Type B pancreatic cell (in vitro differentiated cells): ENCODE data around the gene GFER. TPM values are rescaled to one million over a fixed set of nuclear protein-coding genes. Genes with fewer than 3 reads are reported as not detected.
A peak's percentile ranks its signal among the peaks of the same experiment; 100 is the strongest.

Source experiments
- DNase-seq: peaks from one replicate; pipeline ENCODE4 v3.0.0; 2021; ENCODE audit warnings: mixed read lengths; ENCODE audit not compliant: unreplicated experiment; ENCODE audit errors: extremely low spot score
- H3K27ac Mint-ChIP-seq: 2 replicates; pipeline ENCODE4 v1.8.0; 2021; ENCODE audit warnings: mild to moderate bottlenecking, mixed read lengths
- H3K27me3 Mint-ChIP-seq: 2 replicates; pipeline ENCODE4 v1.8.0; 2021; ENCODE audit warnings: mixed read lengths
- H3K36me3 Mint-ChIP-seq: 2 replicates; pipeline ENCODE4 v1.8.0; 2021; ENCODE audit warnings: mixed read lengths
- H3K4me1 Mint-ChIP-seq: one replicate; pipeline ENCODE4 v1.8.0; 2021; ENCODE audit warnings: mixed read lengths; ENCODE audit not compliant: unreplicated experiment
- H3K4me3 Mint-ChIP-seq: 2 replicates; pipeline ENCODE4 v1.8.0; 2021; ENCODE audit warnings: mild to moderate bottlenecking, mixed read lengths
- H3K9me3 Mint-ChIP-seq: 2 replicates; pipeline ENCODE4 v1.8.0; 2021; ENCODE audit warnings: mixed read lengths
- total RNA-seq: library from RNA; stranded (reverse); gene quantifications from 2 replicates; pipeline ENCODE4 v1.2.1, GENCODE V29; 2021; ENCODE audit warnings: low replicate concordance
- TF ChIP-seq, protein P1 (sequence below): fragments of 200-600 bp; sonication (generic); conservative IDR thresholded peaks from 2 replicates; pipeline ENCODE4 v1.5.0; 2021; ENCODE audit warnings: antibody characterized with exemption, mild to moderate bottlenecking

The GFER gene
- total RNA-seq, 1 donor from 2014 or later: 31.6 TPM

- H3K36me3 Mint-ChIP-seq: no peaks in the 10 kb centered on the region
Measured at GRCh38 chr16:2034696-2035430, 50.9 kb downstream of the GFER start.

GRCh38 chr16:2035431-2036199 lies 51.6 kb downstream of the GFER start:
- no peak for DNase-seq
- TF ChIP-seq, protein P1, sequence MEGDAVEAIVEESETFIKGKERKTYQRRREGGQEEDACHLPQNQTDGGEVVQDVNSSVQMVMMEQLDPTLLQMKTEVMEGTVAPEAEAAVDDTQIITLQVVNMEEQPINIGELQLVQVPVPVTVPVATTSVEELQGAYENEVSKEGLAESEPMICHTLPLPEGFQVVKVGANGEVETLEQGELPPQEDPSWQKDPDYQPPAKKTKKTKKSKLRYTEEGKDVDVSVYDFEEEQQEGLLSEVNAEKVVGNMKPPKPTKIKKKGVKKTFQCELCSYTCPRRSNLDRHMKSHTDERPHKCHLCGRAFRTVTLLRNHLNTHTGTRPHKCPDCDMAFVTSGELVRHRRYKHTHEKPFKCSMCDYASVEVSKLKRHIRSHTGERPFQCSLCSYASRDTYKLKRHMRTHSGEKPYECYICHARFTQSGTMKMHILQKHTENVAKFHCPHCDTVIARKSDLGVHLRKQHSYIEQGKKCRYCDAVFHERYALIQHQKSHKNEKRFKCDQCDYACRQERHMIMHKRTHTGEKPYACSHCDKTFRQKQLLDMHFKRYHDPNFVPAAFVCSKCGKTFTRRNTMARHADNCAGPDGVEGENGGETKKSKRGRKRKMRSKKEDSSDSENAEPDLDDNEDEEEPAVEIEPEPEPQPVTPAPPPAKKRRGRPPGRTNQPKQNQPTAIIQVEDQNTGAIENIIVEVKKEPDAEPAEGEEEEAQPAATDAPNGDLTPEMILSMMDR: no peak
- Mint-ChIP-seq H3K4me1 (peaks cover 10% of the 10 kb centered on the region), H3K36me3 (no peaks in the 10 kb centered on the region), H3K4me3 (no peak overlapping the region), H3K9me3 (no peaks in the 10 kb centered on the region), H3K27ac (no peak overlapping the region), H3K27me3 (no peaks in the 10 kb centered on the region)

More at GRCh38 chr16:2034696-2035430, 50.9 kb downstream of the GFER start:
- DNase-seq: no peak
- H3K9me3 Mint-ChIP-seq: no peaks in the 10 kb centered on the region
- no peak overlapping the region for H3K4me3 Mint-ChIP-seq
- H3K4me1 Mint-ChIP-seq: peaks cover 10% of the 10 kb centered on the region
- no peaks in the 10 kb centered on the region for H3K27me3 Mint-ChIP-seq
- H3K27ac Mint-ChIP-seq: no peak overlapping the region
- TF ChIP-seq, protein P1: no peak

DNA sequence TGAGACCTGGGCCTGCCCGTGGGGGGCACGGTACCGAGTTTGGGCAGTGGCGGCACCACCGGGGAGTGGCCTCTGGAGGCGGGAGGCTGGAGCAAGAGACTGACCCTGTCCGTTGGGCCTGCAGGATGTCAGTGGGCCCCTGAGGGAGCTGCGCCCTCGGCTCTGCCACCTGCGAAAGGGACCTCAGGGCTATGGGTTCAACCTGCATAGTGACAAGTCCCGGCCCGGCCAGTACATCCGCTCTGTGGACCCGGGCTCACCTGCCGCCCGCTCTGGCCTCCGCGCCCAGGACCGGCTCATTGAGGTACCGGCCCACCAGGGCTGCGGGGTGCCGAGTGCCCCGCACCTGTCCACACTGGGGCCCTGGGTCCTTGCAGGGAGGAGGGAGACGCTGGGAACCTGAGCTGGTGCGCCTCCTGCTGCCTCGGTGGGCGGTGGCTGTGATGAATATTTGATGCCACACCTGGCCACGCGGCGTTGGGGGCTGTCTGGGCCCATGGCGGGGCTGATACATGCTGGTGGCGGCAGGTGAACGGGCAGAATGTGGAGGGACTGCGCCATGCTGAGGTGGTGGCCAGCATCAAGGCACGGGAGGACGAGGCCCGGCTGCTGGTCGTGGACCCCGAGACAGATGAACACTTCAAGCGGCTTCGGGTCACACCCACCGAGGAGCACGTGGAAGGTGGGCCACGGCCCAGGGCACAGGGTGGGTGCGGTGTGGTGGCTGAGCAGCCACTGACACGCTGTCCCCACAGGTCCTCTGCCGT lies 52.4 kb downstream of the GFER start:
- TF ChIP-seq, protein P1: no peak
- H3K4me1 Mint-ChIP-seq: peaks cover 10% of the 10 kb centered on the region
- H3K27me3 Mint-ChIP-seq: no peaks in the 10 kb centered on the region
- no peak overlapping the region for H3K27ac Mint-ChIP-seq
- DNase-seq: peak; percentile 66
- no peaks in the 10 kb centered on the region for H3K9me3 Mint-ChIP-seq
- no peaks in the 10 kb centered on the region for H3K36me3 Mint-ChIP-seq
- H3K4me3 Mint-ChIP-seq: no peak overlapping the region

GRCh38 chr16:2037115-2037514 lies 53.1 kb downstream of the GFER start:
- TF ChIP-seq, protein P1: no peak
- Mint-ChIP-seq H3K36me3 (no peaks in the 10 kb centered on the region), H3K9me3 (no peaks in the 10 kb centered on the region), H3K27ac (no peak overlapping the region), H3K4me1 (peaks cover 10% of the 10 kb centered on the region), H3K27me3 (no peaks in the 10 kb centered on the region), H3K4me3 (no peak overlapping the region)
- no peak for DNase-seq

Other genes starting within 250 kb of the GFER start
- 54.0 and 55.9 TPM in 2 replicates for gene NME3, start 212.7 kb upstream of the GFER start, total RNA-seq
- gene EME2, start 211.4 kb upstream of the GFER start, total RNA-seq: 26.9 and 35.9 TPM in 2 replicates
- 95.5 and 97.9 TPM in 2 replicates for gene MRPS34, start 211.1 kb upstream of the GFER start, total RNA-seq
- 51.2 and 71.3 TPM in 2 replicates for gene SPSB3, start 201.6 kb upstream of the GFER start, total RNA-seq
- 54.5 and 66.6 TPM in 2 replicates for gene NUBP2, start 201.2 kb upstream of the GFER start, total RNA-seq
- 0.17 and 0.59 TPM in 2 replicates for gene IGFALS, start 190.5 kb upstream of the GFER start, total RNA-seq
- gene HAGH, start 157.4 kb upstream of the GFER start, total RNA-seq: 32.0 and 36.7 TPM in 2 replicates
- gene FAHD1, start 157.0 kb upstream of the GFER start, total RNA-seq: 33.2 and 41.1 TPM in 2 replicates
- gene MEIOB, start 112.0 kb upstream of the GFER start, total RNA-seq: not detected in 2 replicates
- gene HS3ST6, start 65.8 kb upstream of the GFER start, total RNA-seq: 1.3 and 5.6 TPM in 2 replicates
- 34.8 and 37.7 TPM in 2 replicates for gene MSRB1, start 41.0 kb upstream of the GFER start, total RNA-seq
- not detected in 2 replicates for gene RPL3L, start 29.5 kb upstream of the GFER start, total RNA-seq
- 122 and 130 TPM in 2 replicates for gene NDUFB10, start 24.7 kb upstream of the GFER start, total RNA-seq
- 3,017 and 3,035 TPM in 2 replicates for gene RPS2, start 19.4 kb upstream of the GFER start, total RNA-seq
- not detected in 2 replicates for gene RNF151, start 17.3 kb upstream of the GFER start, total RNA-seq
- 37.0 and 40.0 TPM in 2 replicates for gene TBL3, start 12.1 kb upstream of the GFER start, total RNA-seq
- 0.63 and 2.0 TPM in 2 replicates for gene NOXO1, start 2.7 kb upstream of the GFER start, total RNA-seq
- 2.4 and 2.5 TPM in 2 replicates for gene SYNGR3, start 5.8 kb downstream of the GFER start, total RNA-seq
- 43.9 and 46.1 TPM in 2 replicates for gene ZNF598, start 25.6 kb downstream of the GFER start, total RNA-seq
- gene NPW, start 35.6 kb downstream of the GFER start, total RNA-seq: 3.9 and 4.7 TPM in 2 replicates
- gene NHERF2, start 42.7 kb downstream of the GFER start, total RNA-seq: 23.3 and 23.4 TPM in 2 replicates
- gene NTHL1, start 63.6 kb downstream of the GFER start, total RNA-seq: 18.1 and 37.6 TPM in 2 replicates
- 131 and 208 TPM in 2 replicates for gene TSC2, start 63.8 kb downstream of the GFER start, total RNA-seq
- 76.2 and 131 TPM in 2 replicates for gene PKD1, start 151.7 kb downstream of the GFER start, total RNA-seq
- gene RAB26, start 164.4 kb downstream of the GFER start, total RNA-seq: 7.4 and 9.9 TPM in 2 replicates
- gene TRAF7, start 171.6 kb downstream of the GFER start, total RNA-seq: 71.0 and 81.6 TPM in 2 replicates
- 2.7 and 6.3 TPM in 2 replicates for gene CASKIN1, start 212.4 kb downstream of the GFER start, total RNA-seq
- gene MLST8, start 221.3 kb downstream of the GFER start, total RNA-seq: 44.9 and 56.8 TPM in 2 replicates
- gene BRICD5, start 226.7 kb downstream of the GFER start, total RNA-seq: 8.7 and 16.6 TPM in 2 replicates
- 16.2 and 25.5 TPM in 2 replicates for gene PGP, start 230.6 kb downstream of the GFER start, total RNA-seq
- gene E4F1, start 239.4 kb downstream of the GFER start, total RNA-seq: 24.9 and 30.4 TPM in 2 replicates